ENCODE data around the gene ODF2. TPM values are rescaled to one million over a fixed set of nuclear protein-coding genes. Genes with fewer than 3 reads are reported as not detected.

The ODF2 gene
- total and polyA plus RNA-seq, 2 of the 13 experiments (the other 11 are each of a cell fraction or from before 2014, with no cell fraction given) = 9.8 to 31.3 TPM

DNA sequence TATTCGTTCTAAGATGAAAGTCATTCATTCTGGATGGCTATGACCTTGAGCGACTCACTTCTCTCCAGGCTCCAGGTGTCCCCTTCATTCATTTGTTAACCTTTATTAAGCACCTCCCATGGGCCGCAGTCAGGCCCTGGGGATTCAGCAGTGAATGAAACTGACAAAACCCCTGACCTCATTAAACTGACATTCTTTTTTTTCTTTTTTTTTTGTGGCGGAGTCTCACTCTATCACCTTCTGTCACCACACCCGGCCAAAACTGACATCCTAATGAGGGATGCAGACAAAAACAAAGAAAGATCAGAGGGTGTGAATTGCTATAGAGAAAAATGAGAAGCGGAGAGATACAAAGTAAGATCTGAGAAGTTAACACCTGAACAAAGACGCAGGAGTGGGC lies 16.5 kb upstream of the ODF2 start (continued):
- TF ChIP-seq, protein P1, sequence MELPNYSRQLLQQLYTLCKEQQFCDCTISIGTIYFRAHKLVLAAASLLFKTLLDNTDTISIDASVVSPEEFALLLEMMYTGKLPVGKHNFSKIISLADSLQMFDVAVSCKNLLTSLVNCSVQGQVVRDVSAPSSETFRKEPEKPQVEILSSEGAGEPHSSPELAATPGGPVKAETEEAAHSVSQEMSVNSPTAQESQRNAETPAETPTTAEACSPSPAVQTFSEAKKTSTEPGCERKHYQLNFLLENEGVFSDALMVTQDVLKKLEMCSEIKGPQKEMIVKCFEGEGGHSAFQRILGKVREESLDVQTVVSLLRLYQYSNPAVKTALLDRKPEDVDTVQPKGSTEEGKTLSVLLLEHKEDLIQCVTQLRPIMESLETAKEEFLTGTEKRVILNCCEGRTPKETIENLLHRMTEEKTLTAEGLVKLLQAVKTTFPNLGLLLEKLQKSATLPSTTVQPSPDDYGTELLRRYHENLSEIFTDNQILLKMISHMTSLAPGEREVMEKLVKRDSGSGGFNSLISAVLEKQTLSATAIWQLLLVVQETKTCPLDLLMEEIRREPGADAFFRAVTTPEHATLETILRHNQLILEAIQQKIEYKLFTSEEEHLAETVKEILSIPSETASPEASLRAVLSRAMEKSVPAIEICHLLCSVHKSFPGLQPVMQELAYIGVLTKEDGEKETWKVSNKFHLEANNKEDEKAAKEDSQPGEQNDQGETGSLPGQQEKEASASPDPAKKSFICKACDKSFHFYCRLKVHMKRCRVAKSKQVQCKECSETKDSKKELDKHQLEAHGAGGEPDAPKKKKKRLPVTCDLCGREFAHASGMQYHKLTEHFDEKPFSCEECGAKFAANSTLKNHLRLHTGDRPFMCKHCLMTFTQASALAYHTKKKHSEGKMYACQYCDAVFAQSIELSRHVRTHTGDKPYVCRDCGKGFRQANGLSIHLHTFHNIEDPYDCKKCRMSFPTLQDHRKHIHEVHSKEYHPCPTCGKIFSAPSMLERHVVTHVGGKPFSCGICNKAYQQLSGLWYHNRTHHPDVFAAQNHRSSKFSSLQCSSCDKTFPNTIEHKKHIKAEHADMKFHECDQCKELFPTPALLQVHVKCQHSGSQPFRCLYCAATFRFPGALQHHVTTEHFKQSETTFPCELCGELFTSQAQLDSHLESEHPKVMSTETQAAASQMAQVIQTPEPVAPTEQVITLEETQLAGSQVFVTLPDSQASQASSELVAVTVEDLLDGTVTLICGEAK (IDR thresholded peaks at IDR 0.05) = no peak
- TF ChIP-seq, protein P1 (CRISPR knock-in tag; IDR thresholded peaks at IDR 0.05) = no peak
- TF ChIP-seq TCF7 (IDR thresholded peaks at IDR 0.05; ENCODE audit: low read depth) (no peak), ZFYVE20 (CRISPR knock-in tag; IDR thresholded peaks at IDR 0.05; ENCODE audit: borderline replicate concordance, low read depth) (no peak), ZNF652 (CRISPR knock-in tag; IDR thresholded peaks at IDR 0.05; ENCODE audit: borderline replicate concordance, low read depth) (no peak), ZMYM3 (CRISPR knock-in tag; IDR thresholded peaks at IDR 0.05) (no peak), GTF2F1 (IDR thresholded peaks at IDR 0.05; ENCODE audit: low read length) (no peak)
- TF ChIP-seq, protein P2, sequence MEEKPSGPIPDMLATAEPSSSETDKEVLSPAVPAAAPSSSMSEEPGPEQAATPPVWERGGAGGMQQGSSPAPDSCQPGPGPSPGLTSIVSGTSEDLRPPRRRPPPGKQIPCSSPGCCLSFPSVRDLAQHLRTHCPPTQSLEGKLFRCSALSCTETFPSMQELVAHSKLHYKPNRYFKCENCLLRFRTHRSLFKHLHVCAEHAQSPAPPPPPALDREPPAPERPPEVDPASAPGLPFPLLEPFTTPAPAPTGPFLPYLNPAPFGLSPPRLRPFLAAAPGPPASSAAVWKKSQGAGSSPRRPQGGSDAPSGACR (CRISPR knock-in tag; IDR thresholded peaks at IDR 0.05) = no peak

Measured in HepG2 (cell line).